RPMI7951 (cell line): Measurements from ENCODE around the gene WSCD2. TPM values are rescaled to one million over a fixed set of nuclear protein-coding genes. Genes with fewer than 3 reads are reported as not detected.
A peak's percentile ranks its signal among the peaks of the same experiment; 100 is the strongest.

ENCODE experiments used
- DNase-seq: peaks from one replicate; pipeline ENCODE4 v3.0.0-alpha.2; 2012; ENCODE audit warnings: low read depth
- total RNA-seq: library from RNA; depleted of rRNA; stranded (reverse); fragments of >200 nt; shearing (Covaris generic); gene quantifications from 2 replicates; pipeline ENCODE4 v1.2.3, GENCODE V29; 2014

WSCD2 gene
- total RNA-seq, 1 experiment from 2014 or later = not detected

- no peak for DNase-seq
Observed at GRCh38 chr12:108107293-108107692, 21.8 kb upstream of the WSCD2 start.

- no peak for DNase-seq
Observed at GRCh38 chr12:108109504-108109903, 19.6 kb upstream of the WSCD2 start.

- DNase-seq = no peak
Observed at GRCh38 chr12:108109954-108110353, 19.1 kb upstream of the WSCD2 start.

GRCh38 chr12:108110844-108111243, 18.2 kb upstream of the WSCD2 start:
- no peak for DNase-seq

GRCh38 chr12:108112832-108113556, 16.1 kb upstream of the WSCD2 start:
- DNase-seq = no peak

GRCh38 chr12:108115123-108116121, 13.7 kb upstream of the WSCD2 start:
- no peak for DNase-seq

GRCh38 chr12:108116254-108116653, 12.8 kb upstream of the WSCD2 start:
- no peak for DNase-seq

- no peak for DNase-seq
Observed at GRCh38 chr12:108116699-108117098, 12.4 kb upstream of the WSCD2 start.

GRCh38 chr12:108117163-108117849, 11.8 kb upstream of the WSCD2 start:
- peak; percentile 2 for DNase-seq

GRCh38 chr12:108117902-108118301, 11.2 kb upstream of the WSCD2 start:
- DNase-seq = no peak

- DNase-seq = peak; percentile 6
Observed at GRCh38 chr12:108119126-108119973, 9.7 kb upstream of the WSCD2 start.

GRCh38 chr12:108119974-108120862, 8.9 kb upstream of the WSCD2 start:
- no peak for DNase-seq

- no peak for DNase-seq
Observed at GRCh38 chr12:108120863-108121165, 8.3 kb upstream of the WSCD2 start.

- no peak for DNase-seq
Observed at GRCh38 chr12:108121320-108121719, 7.8 kb upstream of the WSCD2 start.

- no peak for DNase-seq
Observed at GRCh38 chr12:108121728-108122471, 7.2 kb upstream of the WSCD2 start.

- DNase-seq = no peak
Observed at GRCh38 chr12:108122644-108123043, 6.4 kb upstream of the WSCD2 start.

- no peak for DNase-seq
Observed at GRCh38 chr12:108123402-108123801, 5.7 kb upstream of the WSCD2 start.

GRCh38 chr12:108125073-108125472, 4.0 kb upstream of the WSCD2 start:
- no peak for DNase-seq

GRCh38 chr12:108126212-108126611, 2.9 kb upstream of the WSCD2 start:
- no peak for DNase-seq
